Measurements from ENCODE around the gene ZNF750.

- TF ChIP-seq RARB (CRISPR knock-in tag; IDR thresholded peaks at IDR 0.05) (no peak), ESRRG (CRISPR knock-in tag; IDR thresholded peaks at IDR 0.05) (no peak), PATZ1 (CRISPR knock-in tag; IDR thresholded peaks at IDR 0.05; ENCODE audit: borderline replicate concordance) (no peak), ZFP3 (CRISPR knock-in tag; IDR thresholded peaks at IDR 0.05) (no peak), ZFP30 (CRISPR knock-in tag; IDR thresholded peaks at IDR 0.05) (no peak), TCF4 (CRISPR knock-in tag; IDR thresholded peaks at IDR 0.05; ENCODE audit: borderline replicate concordance) (no peak), TSHZ2 (CRISPR knock-in tag; IDR thresholded peaks at IDR 0.05) (no peak), ZNF8 (CRISPR knock-in tag; IDR thresholded peaks at IDR 0.05) (no peak), ARNTL (CRISPR knock-in tag; IDR thresholded peaks at IDR 0.05; ENCODE audit: borderline replicate concordance, low read depth) (no peak), PPARA (CRISPR knock-in tag; IDR thresholded peaks at IDR 0.05; ENCODE audit: borderline replicate concordance) (no peak)
Measured at GRCh38 chr17:82863383-82863940, 23.6 kb upstream of the ZNF750 start.
